OCI-LY1 (cell line): Measurements from ENCODE around the gene SLC24A4.

Experiments used
- CTCF ChIP-seq: fragments of 200-600 bp; sonication (generic), shearing (Covaris generic); IDR thresholded peaks from 2 replicates; pipeline ENCODE4 v1.5.1; 2017; ENCODE audit warnings: mild to moderate bottlenecking, antibody characterized with exemption, low read length, moderate library complexity, mixed read lengths
- EZH2 ChIP-seq: fragments of 200-600 bp; sonication (generic), shearing (Covaris generic); IDR thresholded peaks from 2 replicates; pipeline ENCODE4 v1.8.0; 2017; ENCODE audit warnings: borderline replicate concordance, mixed run types, mild to moderate bottlenecking, antibody characterized with exemption, low read length, moderate library complexity, mixed read lengths

- TF ChIP-seq CTCF (no peak), EZH2 (no peak)
Observed at GRCh38 chr14:92321701-92322100, 1.3 kb upstream of the SLC24A4 start.
